ENCODE measurements around the gene WDR20. TPM values are rescaled to one million over a fixed set of nuclear protein-coding genes. Genes with fewer than 3 reads are reported as not detected.

WDR20 gene
- total and polyA plus RNA-seq, 2 donors from 2014 or later: 12.6 to 44.2 TPM

GRCh38 chr14:102226356-102227125, 86.8 kb downstream of the WDR20 start:
- H3K9ac ChIP-seq (ENCODE audit: low read length in 3 of 3): no peak overlapping the region
- H3K4me1 ChIP-seq (ENCODE audit: control insufficient read depth in 2 of 3, insufficient read depth in 2 of 3, low read depth in 1 of 3, low read length in 3 of 3): peaks cover 0 to 5% (median 2%) of the 10 kb centered on the region in 3 donors
- FAIRE-seq (no peak), DNase-seq (peak in 1 of 5 donors; percentile 65)
- H3K27me3 ChIP-seq (ENCODE audit: control insufficient read depth, insufficient read depth, low read length): no peaks in the 10 kb centered on the region
- TF ChIP-seq CTCF (IDR thresholded peaks at IDR 0.05; ENCODE audit: borderline replicate concordance, extremely low read depth, insufficient read depth): no peak
- H3K4me3 ChIP-seq (ENCODE audit: low read length in 3 of 3): no peak overlapping the region
- H3K27ac ChIP-seq (ENCODE audit: low read depth in 2 of 2, low read length in 2 of 2): no peak overlapping the region
- H3K9me3 ChIP-seq (ENCODE audit: control insufficient read depth in 2 of 3, insufficient read depth in 1 of 3, low read length in 3 of 3): no peaks in the 10 kb centered on the region
- peaks cover 0 to 8% (median 4%) of the 10 kb centered on the region in 3 donors for H3K36me3 ChIP-seq (ENCODE audit: control insufficient read depth in 2 of 3, insufficient read depth in 3 of 3, low read length in 3 of 3)
- intact Hi-C loops (cut with DNase I): no loop called here

- no peak for TF ChIP-seq CTCF (IDR thresholded peaks at IDR 0.05; ENCODE audit: borderline replicate concordance, extremely low read depth, insufficient read depth)
- Histone ChIP-seq H3K4me3 (ENCODE audit: low read length in 3 of 3) (no peak overlapping the region), H3K9ac (ENCODE audit: low read length in 3 of 3) (no peak overlapping the region), H3K27ac (ENCODE audit: low read depth in 2 of 2, low read length in 2 of 2) (no peak overlapping the region), H3K36me3 (ENCODE audit: control insufficient read depth in 2 of 3, insufficient read depth in 3 of 3, low read length in 3 of 3) (peaks cover 0 to 13% (median 4%) of the 10 kb centered on the region in 3 donors), H3K27me3 (ENCODE audit: control insufficient read depth, insufficient read depth, low read length) (no peaks in the 10 kb centered on the region), H3K9me3 (ENCODE audit: control insufficient read depth in 2 of 3, insufficient read depth in 1 of 3, low read length in 3 of 3) (no peaks in the 10 kb centered on the region), H3K4me1 (ENCODE audit: control insufficient read depth in 2 of 3, insufficient read depth in 2 of 3, low read depth in 1 of 3, low read length in 3 of 3) (peaks cover 0 to 5% (median 2%) of the 10 kb centered on the region in 3 donors)
- FAIRE-seq (no peak), DNase-seq (peak in 1 of 5 donors; percentile 54)
- intact Hi-C loops (cut with DNase I): no loop called here
Observed at GRCh38 chr14:102227184-102227964, 87.7 kb downstream of the WDR20 start.

GRCh38 chr14:102229071-102229738, 89.5 kb downstream of the WDR20 start:
- no peak for TF ChIP-seq CTCF (IDR thresholded peaks at IDR 0.05; ENCODE audit: borderline replicate concordance, extremely low read depth, insufficient read depth)
- FAIRE-seq (no peak), DNase-seq (peak in 1 of 5 donors; percentile 67)
- Histone ChIP-seq H3K27ac (ENCODE audit: low read depth in 2 of 2, low read length in 2 of 2) (no peak overlapping the region), H3K9me3 (ENCODE audit: control insufficient read depth in 2 of 3, insufficient read depth in 1 of 3, low read length in 3 of 3) (no peaks in the 10 kb centered on the region), H3K27me3 (ENCODE audit: control insufficient read depth, insufficient read depth, low read length) (no peaks in the 10 kb centered on the region), H3K9ac (ENCODE audit: low read length in 3 of 3) (no peak overlapping the region), H3K4me1 (ENCODE audit: control insufficient read depth in 2 of 3, insufficient read depth in 2 of 3, low read depth in 1 of 3, low read length in 3 of 3) (peaks cover 0 to 5% (median 2%) of the 10 kb centered on the region in 3 donors), H3K4me3 (ENCODE audit: low read length in 3 of 3) (no peak overlapping the region), H3K36me3 (ENCODE audit: control insufficient read depth in 2 of 3, insufficient read depth in 3 of 3, low read length in 3 of 3) (peaks cover 0 to 16% (median 6%) of the 10 kb centered on the region in 3 donors)
- intact Hi-C loops (cut with DNase I): no loop called here

Measured in kidney (tissue), 14 donors.